ENCODE measurements around the gene GZF1.

GRCh38 chr20:23314699-23315098, 47.3 kb upstream of the GZF1 start:
- TF ChIP-seq CTCF (IDR thresholded peaks at IDR 0.05 in 8 of 11, conservative IDR thresholded peaks at IDR 0.05 in 3 of 11), result no peak
- TF ChIP-seq POLR2AphosphoS5 (IDR thresholded peaks at IDR 0.05), result no peak
- no peak for TF ChIP-seq POLR2A (IDR thresholded peaks at IDR 0.05)
